Small intestine (tissue), 7 donors: ENCODE results near the gene RFPL4AL1. TPM values are rescaled to one million over a fixed set of nuclear protein-coding genes. Genes with fewer than 3 reads are reported as not detected.
A peak's percentile ranks its signal among the peaks of the same experiment; 100 is the strongest.

Source experiments
- DNase-seq, 2 donors: peaks; one replicate each; pipeline versions ENCODE4 v3.0.0 to v3.0.0-alpha.2; 2013
- FAIRE-seq: peaks from 2 replicates; lab custom pipeline; 2012; peaks lifted over from hg19 to GRCh38; lab: Jason Lieb, UNC
- H3K27ac ChIP-seq, 3 donors: one replicate each; pipeline ENCODE4 v1.5.1; 2013; ENCODE audit warnings: low read length in 2 of 3, mild to moderate bottlenecking in 2 of 3, control low read depth in 1 of 3, inconsistent platforms in 1 of 3, low read depth in 1 of 3, moderate library complexity in 1 of 3
- H3K27me3 ChIP-seq, 3 donors: one replicate each; pipeline ENCODE4 v1.6.1; 2013; ENCODE audit warnings: low read length in 3 of 3, inconsistent platforms in 1 of 3; ENCODE audit not compliant: control insufficient read depth in 3 of 3, insufficient read depth in 3 of 3
- H3K36me3 ChIP-seq, 3 donors: one replicate each; pipeline ENCODE4 v1.6.1; 2013; ENCODE audit warnings: low read length in 3 of 3, inconsistent platforms in 1 of 3, low read depth in 1 of 3, mild to moderate bottlenecking in 1 of 3, moderate library complexity in 1 of 3; ENCODE audit not compliant: control insufficient read depth in 3 of 3, insufficient read depth in 2 of 3
- H3K4me1 ChIP-seq, 3 donors: one replicate each; pipeline ENCODE4 v1.6.1; 2013; ENCODE audit warnings: low read length in 2 of 3, inconsistent platforms in 1 of 3, low read depth in 1 of 3, mild to moderate bottlenecking in 1 of 3, moderate library complexity in 1 of 3; ENCODE audit not compliant: control insufficient read depth in 3 of 3, insufficient read depth in 2 of 3
- H3K4me3 ChIP-seq, 3 donors: one replicate each; pipeline ENCODE4 v1.5.1; 2013; ENCODE audit warnings: low read length in 3 of 3, control low read depth in 1 of 3, inconsistent platforms in 1 of 3, low read depth in 1 of 3, mild to moderate bottlenecking in 1 of 3, moderate library complexity in 1 of 3
- H3K9me3 ChIP-seq, 2 donors: one replicate each; pipeline ENCODE4 v1.6.1; 2013; ENCODE audit warnings: low read depth in 1 of 2, low read length in 1 of 2; ENCODE audit not compliant: control insufficient read depth in 2 of 2, insufficient read depth in 1 of 2
- WGBS, 3 donors: extraction: QIAGEN DNeasy Blood & Tissue Kit; methylation state at CpG; one replicate each; pipeline ENCODE4 v1.1.7; 2013; 5-methylcytosine and 5-hydroxymethylcytosine counted together
- polyA plus RNA-seq, 4 donors: library from polyadenylated mRNA; stranded (reverse) in 3 of 4; unstranded in 1 of 4; fragments of 200-250 nt in 3 of 4; fragments of 120-200 nt in 1 of 4; gene quantifications; one replicate each; pipeline versions ENCODE4 v1.2.1 to v1.2.3, GENCODE V29; 2013
- donor health status: healthy with polysubstance abuse.
- donor health status: control.
- donor health status: control.
- donor health status: Bipolar disorder and iron deficiency.
- donor health status: healthy.

Gene RFPL4AL1
- polyA plus RNA-seq, 4 donors: not detected

GRCh38 chr19:55802281-55802680 lies 33.4 kb downstream of the RFPL4AL1 start:
- Histone ChIP-seq H3K4me3 (no peak overlapping the region), H3K4me1 (no peaks in the 10 kb centered on the region), H3K27me3 (no peaks in the 10 kb centered on the region), H3K36me3 (no peaks in the 10 kb centered on the region), H3K27ac (no peak overlapping the region), H3K9me3 (no peaks in the 10 kb centered on the region)
- FAIRE-seq (no peak), DNase-seq (no peak)
- WGBS, 3 donors: 85 to 93% (median 87%) methylated on average over 2 of the region's 2 CpGs

DNA sequence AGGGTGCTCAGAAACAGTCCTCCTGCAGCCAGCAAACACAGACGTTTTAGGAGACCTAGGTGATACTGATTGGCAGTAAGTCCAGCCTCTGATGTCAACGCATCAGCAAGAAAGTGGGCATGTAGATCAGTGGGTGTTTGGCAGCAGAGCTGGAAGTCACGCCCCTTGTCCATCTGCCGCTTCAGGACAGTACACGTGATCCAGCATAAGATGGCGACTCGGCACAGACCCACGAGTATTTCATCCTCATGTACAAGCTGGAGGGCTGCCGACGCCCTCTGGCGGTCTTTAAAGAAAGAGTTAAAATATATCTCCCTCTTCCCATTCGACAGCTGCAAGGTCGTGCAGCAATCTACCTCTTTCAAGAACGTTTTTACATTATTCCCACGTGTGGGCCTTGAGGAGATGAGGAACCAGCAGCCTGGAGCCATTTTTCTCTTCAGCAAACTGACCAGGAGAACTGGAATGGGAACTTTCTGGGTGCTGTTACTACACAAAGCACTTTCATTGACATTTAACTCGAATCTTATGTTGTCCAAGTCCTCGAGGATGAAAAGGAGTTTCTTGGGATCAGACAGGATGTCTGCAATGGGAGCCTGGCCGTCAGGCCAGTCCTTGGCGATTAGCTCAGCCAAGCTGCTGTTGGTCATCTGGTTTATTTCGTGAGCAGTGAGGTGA lies 40.6 kb downstream of the RFPL4AL1 start:
- peaks cover 0 to 14% of the 10 kb centered on the region in 2 donors for H3K9me3 ChIP-seq
- FAIRE-seq (no peak), DNase-seq (peak; percentile 74 to 82)
- no peaks in the 10 kb centered on the region for H3K4me1 ChIP-seq
- no peak overlapping the region for H3K27ac ChIP-seq
- peaks cover 0 to 3% (median 0%) of the 10 kb centered on the region in 3 donors for H3K27me3 ChIP-seq
- H3K4me3 ChIP-seq: no peak overlapping the region
- H3K36me3 ChIP-seq: no peaks in the 10 kb centered on the region
- WGBS, 3 donors: 21 to 28% (median 22%) methylated on average over 20 of the region's 20 CpGs

- no peak for FAIRE-seq
- H3K4me1 ChIP-seq: no peaks in the 10 kb centered on the region
- no peak overlapping the region for H3K4me3 ChIP-seq
- H3K27me3 ChIP-seq: peaks cover 0 to 3% (median 0%) of the 10 kb centered on the region in 3 donors
- 44 to 66% (median 59%) methylated on average over 3 of the region's 3 CpGs for WGBS, 3 donors
- no peaks in the 10 kb centered on the region for H3K36me3 ChIP-seq
- no peak overlapping the region for H3K27ac ChIP-seq
- peaks cover 0 to 14% of the 10 kb centered on the region in 2 donors for H3K9me3 ChIP-seq
- DNase-seq: no peak
These were observed 42.4 kb downstream of the RFPL4AL1 start for GRCh38 chr19:55811340-55811739.

DNA sequence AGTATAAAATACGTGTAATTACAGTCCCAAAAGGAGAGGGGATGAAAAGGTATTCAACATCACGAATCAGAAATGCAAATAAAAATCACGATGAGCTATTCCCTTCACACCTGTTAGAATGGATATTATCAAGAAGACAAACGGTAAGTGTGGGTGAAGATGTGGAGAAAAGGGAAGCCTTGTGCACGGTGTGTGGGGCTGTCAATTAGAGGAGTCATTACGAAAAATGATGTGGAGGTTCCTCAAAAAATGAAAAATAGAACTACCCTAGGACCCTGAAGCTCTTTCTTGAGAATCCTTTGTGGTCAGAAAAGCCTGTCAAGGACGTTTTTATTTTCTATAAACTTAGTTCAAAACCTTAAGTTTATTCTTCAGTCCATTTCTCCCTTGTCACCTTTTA lies 43.5 kb downstream of the RFPL4AL1 start:
- DNase-seq (no peak), FAIRE-seq (no peak)
- H3K36me3 ChIP-seq: no peaks in the 10 kb centered on the region
- H3K27ac ChIP-seq: no peak overlapping the region
- H3K4me1 ChIP-seq: no peaks in the 10 kb centered on the region
- WGBS, 3 donors: 48 to 56% (median 55%) methylated on average over 7 of the region's 7 CpGs
- H3K9me3 ChIP-seq: peaks cover 0 to 14% of the 10 kb centered on the region in 2 donors
- H3K4me3 ChIP-seq: no peak overlapping the region
- peaks cover 0 to 3% (median 0%) of the 10 kb centered on the region in 3 donors for H3K27me3 ChIP-seq

DNA sequence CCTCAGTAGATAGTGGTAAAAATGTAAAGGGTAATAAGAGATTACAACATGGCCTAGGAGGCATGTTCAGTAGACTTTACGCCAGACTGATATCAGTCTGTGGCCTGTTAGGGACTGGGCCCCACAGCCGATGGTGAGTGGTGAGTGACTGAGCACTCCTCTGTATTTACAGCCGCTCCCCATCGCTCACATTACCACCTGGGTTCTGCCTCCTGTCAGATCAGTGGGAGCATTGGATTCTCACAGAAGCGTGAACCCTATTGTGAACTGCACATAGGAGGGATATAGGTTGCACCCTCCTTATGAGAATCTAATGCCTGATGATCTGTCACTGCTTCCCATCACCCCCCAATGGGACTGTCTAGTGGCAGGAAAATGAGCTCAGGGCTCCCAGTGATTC lies 45.0 kb downstream of the RFPL4AL1 start:
- peaks cover 0 to 3% (median 0%) of the 10 kb centered on the region in 3 donors for H3K27me3 ChIP-seq
- DNase-seq: no peak
- no peaks in the 10 kb centered on the region for H3K36me3 ChIP-seq
- no peak overlapping the region for H3K27ac ChIP-seq
- no peak for FAIRE-seq
- no peak overlapping the region for H3K4me3 ChIP-seq
- H3K9me3 ChIP-seq: peaks cover 0 to 14% of the 10 kb centered on the region in 2 donors
- no peaks in the 10 kb centered on the region for H3K4me1 ChIP-seq
- 80 to 93% (median 92%) methylated on average over 5 of the region's 5 CpGs for WGBS, 3 donors

GRCh38 chr19:55820037-55820436 lies 51.1 kb downstream of the RFPL4AL1 start:
- Histone ChIP-seq H3K27me3 (no peaks in the 10 kb centered on the region), H3K9me3 (no peaks in the 10 kb centered on the region), H3K4me1 (no peaks in the 10 kb centered on the region), H3K36me3 (no peaks in the 10 kb centered on the region), H3K4me3 (no peak overlapping the region), H3K27ac (no peak overlapping the region)
- DNase-seq (no peak), FAIRE-seq (no peak)
- 45 to 73% (median 52%) methylated on average over 3 of the region's 3 CpGs for WGBS, 3 donors

Other genes with a start within 250 kb of the RFPL4AL1 start
- gene SBK2, start 232.0 kb upstream of the RFPL4AL1 start, polyA plus RNA-seq: under 1 TPM in 1 of 4 donors, not detected in 3; 0.06 TPM
- gene SBK3, start 223.6 kb upstream of the RFPL4AL1 start, polyA plus RNA-seq: under 1 TPM in 2 of 4 donors, not detected in 2; 0.18 to 0.39 TPM
- gene ZNF579, start 188.3 kb upstream of the RFPL4AL1 start, polyA plus RNA-seq: 10 to 100 TPM in 1 of 4 donors, 1 to 10 TPM in 3; 2.2 to 12.7 (median 4.8) TPM
- gene FIZ1, start 169.6 kb upstream of the RFPL4AL1 start, polyA plus RNA-seq: 10 to 100 TPM in 1 of 4 donors, 1 to 10 TPM in 3; 7.2 to 13.0 (median 7.4) TPM
- 10 to 100 TPM; 23.2 to 63.5 (median 45.7) TPM for gene ZNF524, start 168.8 kb upstream of the RFPL4AL1 start, polyA plus RNA-seq
- gene ZNF865, start 163.5 kb upstream of the RFPL4AL1 start, polyA plus RNA-seq: 10 to 100 TPM in 1 of 4 donors, 1 to 10 TPM in 3; 4.0 to 10.3 (median 5.5) TPM
- 10 to 100 TPM in 3 of 4 donors, 1 to 10 TPM in 1; 9.5 to 16.3 (median 11.0) TPM for gene ZNF784, start 144.6 kb upstream of the RFPL4AL1 start, polyA plus RNA-seq
- gene ZNF580, start 128.1 kb upstream of the RFPL4AL1 start, polyA plus RNA-seq: 10 to 100 TPM in 3 of 4 donors, 1 to 10 TPM in 1; 8.3 to 28.5 (median 16.6) TPM
- gene ZNF581, start 125.5 kb upstream of the RFPL4AL1 start, polyA plus RNA-seq: 10 to 100 TPM; 15.9 to 29.2 (median 23.3) TPM
- gene CCDC106, start 120.9 kb upstream of the RFPL4AL1 start, polyA plus RNA-seq: 10 to 100 TPM in 1 of 4 donors, 1 to 10 TPM in 3; 2.5 to 12.1 (median 5.6) TPM
- gene U2AF2, start 114.1 kb upstream of the RFPL4AL1 start, polyA plus RNA-seq: 100 to 1,000 TPM in 2 of 4 donors, 10 to 100 TPM in 2; 74.0 to 161 (median 115) TPM
- gene EPN1, start 93.9 kb upstream of the RFPL4AL1 start, polyA plus RNA-seq: 100 to 1,000 TPM; 149 to 193 (median 168) TPM
- gene NLRP9, start 30.7 kb upstream of the RFPL4AL1 start, polyA plus RNA-seq: under 1 TPM in 2 of 4 donors, not detected in 2; 0.01 TPM
- under 1 TPM in 2 of 4 donors, not detected in 2; 0.04 to 0.25 TPM for gene RFPL4A, start 10.0 kb upstream of the RFPL4AL1 start, polyA plus RNA-seq
- gene NLRP11, start 62.9 kb downstream of the RFPL4AL1 start, polyA plus RNA-seq: under 1 TPM in 2 of 4 donors, not detected in 2; 0.07 to 0.10 TPM
- under 1 TPM in 1 of 4 donors, not detected in 3; 0.09 TPM for gene NLRP4, start 67.4 kb downstream of the RFPL4AL1 start, polyA plus RNA-seq
- gene NLRP13, start 163.2 kb downstream of the RFPL4AL1 start, polyA plus RNA-seq: not detected
- not detected for gene NLRP8, start 178.7 kb downstream of the RFPL4AL1 start, polyA plus RNA-seq
- not detected for gene NLRP5, start 217.7 kb downstream of the RFPL4AL1 start, polyA plus RNA-seq